ENCODE measurements around the gene ATRNL1. TPM values are rescaled to one million over a fixed set of nuclear protein-coding genes. Genes with fewer than 3 reads are reported as not detected.

ATRNL1 gene
- polyA plus RNA-seq, 3 donors from 2014 or later, result not detected

DNA sequence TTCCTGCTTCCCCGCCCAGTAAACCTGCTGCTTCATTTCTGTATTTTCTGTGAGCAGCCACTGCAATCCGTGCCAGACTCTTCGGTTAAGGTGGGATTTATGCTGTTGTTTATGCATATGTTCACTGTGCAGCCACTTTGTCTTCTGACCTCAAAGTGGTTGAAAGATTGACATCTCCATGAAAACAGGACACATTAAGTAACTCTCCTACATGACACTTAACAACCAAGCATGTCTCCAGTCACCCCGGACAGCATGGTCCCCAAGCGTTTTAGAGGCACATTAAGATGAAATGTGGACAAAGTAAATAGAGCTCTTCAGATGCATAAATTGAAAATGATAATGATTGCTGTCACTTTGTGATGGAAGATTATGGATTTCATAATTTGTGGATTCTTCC is 758.5 kb downstream of the ATRNL1 start:
- Mint-ChIP-seq H3K4me1 (no peaks in the 10 kb centered on the region), H3K27me3 (ENCODE audit: low read depth in 3 of 3) (peaks cover 0 to 2% (median 0%) of the 10 kb centered on the region in 3 donors), H3K36me3 (no peaks in the 10 kb centered on the region), H3K27ac (no peak overlapping the region), H3K4me3 (no peak overlapping the region), H3K9me3 (peaks cover 0 to 13% (median 3%) of the 10 kb centered on the region in 6 donors)
- DNase-seq, result no peak

DNA sequence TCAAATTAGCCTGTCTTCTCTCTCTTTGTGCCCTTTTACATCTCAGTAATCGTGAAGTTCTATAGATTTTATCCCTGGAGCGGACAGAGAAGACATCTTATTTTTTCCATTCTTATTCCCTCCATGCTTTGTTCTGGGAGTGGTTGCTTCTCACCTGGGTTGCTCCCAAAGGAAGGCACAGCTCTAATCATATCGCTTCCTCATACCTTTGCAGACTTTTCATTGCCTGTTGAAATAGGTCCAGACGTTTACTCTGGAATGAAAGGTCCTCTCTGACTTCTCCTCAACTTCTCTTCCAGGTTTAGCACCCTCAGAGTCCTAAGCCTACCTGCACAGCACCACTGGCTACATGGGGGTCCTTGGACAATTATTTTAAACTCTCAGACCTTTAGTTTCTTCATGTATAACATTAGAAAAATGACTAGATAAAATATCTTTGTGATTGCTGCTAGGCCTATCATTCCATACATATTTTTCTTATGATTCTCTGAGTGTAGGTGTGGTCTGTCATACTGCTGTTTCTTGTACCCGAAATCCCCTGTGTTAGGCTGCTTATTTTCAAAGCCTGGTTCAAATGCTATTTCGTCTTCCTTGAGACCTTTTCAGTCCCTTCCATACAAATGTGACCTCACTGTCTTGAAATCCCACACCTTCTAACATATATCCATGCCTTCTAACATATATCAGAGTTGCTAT is 761.7 kb downstream of the ATRNL1 start:
- Mint-ChIP-seq H3K9me3 (peaks cover 0 to 13% (median 5%) of the 10 kb centered on the region in 6 donors), H3K36me3 (no peaks in the 10 kb centered on the region), H3K27me3 (ENCODE audit: low read depth in 3 of 3) (peaks cover 0 to 2% (median 0%) of the 10 kb centered on the region in 3 donors), H3K4me1 (no peaks in the 10 kb centered on the region), H3K4me3 (no peak overlapping the region), H3K27ac (no peak overlapping the region)
- DNase-seq, result no peak

DNA sequence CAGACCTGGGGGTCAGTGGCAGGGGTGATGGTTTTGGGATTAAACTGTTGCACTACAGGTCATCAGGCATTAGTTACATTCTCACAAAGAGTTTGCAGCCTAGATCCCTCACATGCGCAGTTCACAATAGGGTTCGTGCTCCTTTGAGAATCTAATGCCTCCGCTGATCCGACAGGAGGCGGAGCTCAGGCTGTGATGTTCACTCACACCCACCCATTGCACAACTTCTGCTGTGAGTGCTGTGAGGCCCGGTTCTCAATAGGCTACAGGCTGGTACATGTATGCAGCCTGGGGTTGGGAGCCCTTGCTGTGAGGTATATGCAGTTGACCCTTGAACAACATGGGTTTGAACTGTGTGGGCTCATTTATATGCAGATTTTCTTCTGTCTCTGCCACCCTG is 763.4 kb downstream of the ATRNL1 start:
- Mint-ChIP-seq H3K27ac (no peak overlapping the region), H3K27me3 (ENCODE audit: low read depth in 3 of 3) (no peaks in the 10 kb centered on the region), H3K4me3 (no peak overlapping the region), H3K4me1 (no peaks in the 10 kb centered on the region), H3K36me3 (no peaks in the 10 kb centered on the region), H3K9me3 (peaks cover 3 to 21% (median 7%) of the 10 kb centered on the region in 6 donors)
- no peak for DNase-seq

DNA sequence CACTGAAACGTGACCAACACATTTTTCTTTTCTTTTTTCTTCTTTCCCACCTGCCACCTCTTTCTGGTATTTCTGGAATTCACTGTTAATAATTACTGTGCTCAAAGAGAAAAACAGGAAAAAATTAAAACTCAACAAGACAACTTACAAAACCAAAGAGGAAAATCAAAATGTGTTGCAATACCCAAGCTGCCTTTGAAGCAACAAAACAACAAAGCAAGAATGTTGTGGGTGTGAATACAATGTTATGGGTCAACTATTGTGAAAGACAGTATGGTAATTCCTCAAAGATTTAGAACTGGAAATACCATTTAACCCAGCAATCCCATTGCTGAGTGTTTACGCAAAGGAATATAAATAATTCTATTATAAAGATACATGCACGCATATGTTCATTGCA is 764.7 kb downstream of the ATRNL1 start:
- Mint-ChIP-seq H3K27ac (no peak overlapping the region), H3K4me3 (no peak overlapping the region), H3K36me3 (no peaks in the 10 kb centered on the region), H3K27me3 (ENCODE audit: low read depth in 3 of 3) (no peaks in the 10 kb centered on the region), H3K9me3 (peaks cover 4 to 25% (median 8%) of the 10 kb centered on the region in 6 donors), H3K4me1 (no peaks in the 10 kb centered on the region)
- no peak for DNase-seq

DNA sequence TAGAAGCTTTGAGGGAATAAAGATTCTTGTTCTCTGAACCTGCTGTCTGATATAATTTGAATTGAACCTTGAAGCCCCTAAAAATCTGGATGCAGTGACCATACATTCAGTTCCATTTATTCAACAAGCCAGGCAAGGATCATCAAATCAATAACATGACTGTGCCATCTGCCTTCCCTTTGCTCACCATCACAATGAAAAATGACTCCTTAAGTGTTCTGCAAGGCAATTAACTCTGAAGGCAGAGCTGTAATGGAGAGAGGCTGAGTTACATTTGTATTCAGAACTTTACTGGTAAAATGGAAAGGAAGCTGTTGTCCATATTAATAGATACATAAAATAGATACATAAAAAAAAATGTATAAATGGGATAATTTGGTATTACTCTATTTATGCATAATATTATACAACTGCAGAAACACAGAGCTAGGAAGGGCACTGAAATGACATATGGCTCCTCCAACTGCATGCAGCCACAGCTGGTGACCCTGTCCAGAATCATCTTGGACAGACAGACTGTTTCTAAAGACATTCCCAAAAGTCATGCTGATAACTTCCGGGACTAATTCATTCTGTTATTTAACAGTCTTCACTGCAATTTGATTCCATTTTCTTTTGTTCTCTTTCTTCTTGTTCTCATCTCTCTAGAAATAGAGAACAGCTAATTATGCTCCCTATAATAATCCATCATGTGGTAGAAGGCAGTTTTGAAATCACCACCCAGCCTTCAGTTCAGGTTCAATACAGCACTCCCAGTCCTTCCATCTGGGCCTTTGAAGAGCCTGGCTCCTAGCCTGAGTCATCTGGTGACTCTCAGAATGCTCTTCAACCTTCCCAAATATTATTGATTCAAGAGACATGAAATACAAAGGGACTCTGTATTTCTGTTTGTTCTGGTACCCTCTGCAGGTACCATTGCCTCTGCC is 767.3 kb downstream of the ATRNL1 start:
- Mint-ChIP-seq H3K27ac (no peak overlapping the region), H3K36me3 (no peaks in the 10 kb centered on the region), H3K27me3 (ENCODE audit: low read depth in 3 of 3) (peaks cover 0 to 1% (median 0%) of the 10 kb centered on the region in 3 donors), H3K4me1 (no peaks in the 10 kb centered on the region), H3K9me3 (peaks cover 3 to 12% (median 8%) of the 10 kb centered on the region in 6 donors), H3K4me3 (no peak overlapping the region)
- DNase-seq, result no peak

DNA sequence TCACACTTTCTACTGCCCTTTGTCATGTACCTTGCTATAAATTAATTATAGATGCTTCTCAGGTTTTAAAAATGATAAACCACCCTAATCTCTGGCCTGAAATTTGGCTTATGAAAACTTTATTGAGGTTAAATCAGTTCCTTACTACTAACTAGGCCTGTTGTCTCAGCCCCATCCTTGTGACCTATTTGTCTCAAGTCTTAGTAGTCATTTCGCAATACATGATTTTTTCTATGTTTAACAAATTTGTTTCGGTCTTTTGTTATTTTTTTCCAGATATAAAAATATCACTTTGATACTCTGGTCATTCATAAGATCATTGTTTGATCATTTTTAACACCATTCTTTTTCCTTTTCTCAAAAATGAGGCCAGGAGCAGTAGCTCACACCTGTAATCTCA is 768.3 kb downstream of the ATRNL1 start:
- Mint-ChIP-seq H3K4me1 (no peaks in the 10 kb centered on the region), H3K9me3 (peaks cover 3 to 12% (median 6%) of the 10 kb centered on the region in 6 donors), H3K36me3 (no peaks in the 10 kb centered on the region), H3K27ac (no peak overlapping the region), H3K4me3 (no peak overlapping the region), H3K27me3 (ENCODE audit: low read depth in 3 of 3) (peaks cover 0 to 1% (median 0%) of the 10 kb centered on the region in 3 donors)
- no peak for DNase-seq

DNA sequence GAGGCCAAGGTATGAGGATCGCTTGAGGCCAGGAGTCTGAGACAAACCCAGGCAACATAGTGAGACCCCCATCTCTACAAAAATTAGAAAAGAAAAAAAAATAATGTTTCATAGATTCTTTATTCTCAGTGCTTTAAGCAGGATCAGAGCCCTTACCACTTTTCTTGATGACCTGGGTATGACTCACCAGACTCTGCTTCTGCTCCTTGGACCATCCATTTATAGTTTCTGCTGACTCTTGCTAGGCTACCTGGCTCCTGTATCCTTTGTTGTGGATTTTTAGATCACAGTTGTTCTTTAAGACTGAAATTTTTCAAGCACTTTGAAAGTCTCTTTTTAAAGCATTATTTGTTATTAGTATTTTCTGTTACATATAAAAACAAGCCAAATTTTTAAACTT is 768.7 kb downstream of the ATRNL1 start:
- Mint-ChIP-seq H3K27ac (no peak overlapping the region), H3K9me3 (peaks cover 3 to 12% (median 6%) of the 10 kb centered on the region in 6 donors)

DNA sequence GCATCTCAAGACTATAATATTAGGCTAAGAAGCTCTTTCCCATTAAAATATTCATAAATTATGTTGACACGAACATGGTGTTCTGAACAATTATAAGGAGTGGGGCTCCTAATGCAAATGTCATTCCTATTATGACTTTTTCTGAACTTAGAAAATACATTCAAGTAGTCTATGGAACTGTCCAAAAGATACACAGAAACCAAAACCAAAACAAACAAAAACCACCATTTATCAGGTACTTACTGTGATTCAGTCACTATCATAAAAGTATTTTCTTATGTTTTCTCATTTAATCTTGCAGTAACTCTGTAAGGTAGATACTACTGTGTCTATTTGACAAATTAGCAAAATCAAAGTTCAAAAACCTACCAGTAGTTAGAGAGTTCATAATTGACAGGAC is 773.0 kb downstream of the ATRNL1 start:
- H3K4me1 Mint-ChIP-seq, result no peaks in the 10 kb centered on the region
- peaks cover 0 to 1% (median 0%) of the 10 kb centered on the region in 3 donors for H3K27me3 Mint-ChIP-seq (ENCODE audit: low read depth in 3 of 3)
- no peaks in the 10 kb centered on the region for H3K36me3 Mint-ChIP-seq
- peaks cover 3 to 11% (median 6%) of the 10 kb centered on the region in 6 donors for H3K9me3 Mint-ChIP-seq
- no peak overlapping the region for H3K27ac Mint-ChIP-seq
- no peak for DNase-seq
- no peak overlapping the region for H3K4me3 Mint-ChIP-seq

More for the DNA sequence above, 768.7 kb downstream of the ATRNL1 start:
- no peaks in the 10 kb centered on the region for H3K36me3 Mint-ChIP-seq
- H3K4me1 Mint-ChIP-seq, result no peaks in the 10 kb centered on the region
- H3K4me3 Mint-ChIP-seq, result no peak overlapping the region
- peaks cover 0 to 1% (median 0%) of the 10 kb centered on the region in 3 donors for H3K27me3 Mint-ChIP-seq (ENCODE audit: low read depth in 3 of 3)
- DNase-seq, result no peak

DNA sequence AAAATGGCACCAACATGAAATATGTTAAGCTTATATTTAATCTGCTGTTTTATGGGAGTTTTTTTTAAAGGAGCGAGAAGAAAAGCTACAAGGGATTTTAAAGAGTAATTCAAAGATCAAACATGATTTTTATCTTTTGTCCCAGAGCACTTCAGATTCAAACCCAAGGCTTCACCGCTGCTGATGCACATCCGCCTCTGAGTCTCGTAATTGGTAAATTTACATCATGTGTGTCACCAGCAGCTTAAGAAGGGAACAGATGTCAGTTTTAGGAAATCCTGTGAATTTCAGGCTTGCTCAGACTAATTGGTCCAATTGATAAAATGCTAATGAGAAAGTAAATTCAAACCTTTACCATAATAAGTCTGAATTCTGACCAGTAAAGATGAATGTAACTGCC is 773.5 kb downstream of the ATRNL1 start:
- H3K4me1 Mint-ChIP-seq, result no peaks in the 10 kb centered on the region
- H3K27me3 Mint-ChIP-seq (ENCODE audit: low read depth in 3 of 3), result peaks cover 0 to 1% (median 0%) of the 10 kb centered on the region in 3 donors
- H3K4me3 Mint-ChIP-seq, result no peak overlapping the region
- no peak overlapping the region for H3K27ac Mint-ChIP-seq
- H3K36me3 Mint-ChIP-seq, result no peaks in the 10 kb centered on the region
- peaks cover 3 to 8% (median 6%) of the 10 kb centered on the region in 6 donors for H3K9me3 Mint-ChIP-seq
- DNase-seq, result no peak

DNA sequence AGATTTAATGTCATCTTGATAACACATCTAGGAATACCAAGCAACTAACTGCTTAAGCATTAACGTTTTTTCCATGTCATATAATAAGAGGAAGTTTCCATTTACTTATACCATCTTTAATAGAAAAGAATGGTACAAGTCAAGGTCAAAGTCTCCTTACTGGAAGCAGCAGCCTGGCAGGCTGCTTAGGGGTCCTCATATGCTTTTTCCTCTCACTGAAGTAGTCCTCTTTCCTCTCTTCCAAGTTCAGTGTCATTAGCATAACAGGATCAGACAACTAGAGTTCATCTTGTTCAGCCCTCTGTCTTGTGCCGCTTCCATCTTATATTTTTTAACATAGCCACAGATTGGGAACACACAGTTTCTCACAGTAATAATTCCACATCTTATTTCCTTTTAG is 774.1 kb downstream of the ATRNL1 start:
- no peaks in the 10 kb centered on the region for H3K4me1 Mint-ChIP-seq
- peaks cover 3 to 10% (median 7%) of the 10 kb centered on the region in 6 donors for H3K9me3 Mint-ChIP-seq
- peaks cover 0 to 1% (median 0%) of the 10 kb centered on the region in 3 donors for H3K27me3 Mint-ChIP-seq (ENCODE audit: low read depth in 3 of 3)
- no peaks in the 10 kb centered on the region for H3K36me3 Mint-ChIP-seq
- H3K4me3 Mint-ChIP-seq, result no peak overlapping the region
- H3K27ac Mint-ChIP-seq, result no peak overlapping the region
- no peak for DNase-seq

DNA sequence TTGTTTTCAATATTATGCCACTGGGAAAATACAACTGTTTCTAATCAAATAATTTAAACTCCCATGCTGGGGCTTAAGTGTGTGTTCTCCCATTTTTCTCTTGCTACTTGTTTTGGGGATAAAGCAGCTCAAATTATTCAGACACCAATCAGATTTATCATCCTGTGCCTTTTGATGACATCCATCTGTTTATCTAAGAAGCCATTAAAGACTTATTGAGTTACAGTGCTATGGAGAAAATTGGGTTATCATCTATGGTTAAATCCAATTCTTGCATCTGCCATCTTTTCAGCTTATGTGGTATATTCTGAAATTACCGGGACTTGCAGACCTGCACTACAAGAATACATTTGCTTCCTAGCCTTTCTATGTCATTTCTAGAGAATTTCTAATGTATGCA is 778.7 kb downstream of the ATRNL1 start:
- H3K36me3 Mint-ChIP-seq, result no peaks in the 10 kb centered on the region

DNA sequence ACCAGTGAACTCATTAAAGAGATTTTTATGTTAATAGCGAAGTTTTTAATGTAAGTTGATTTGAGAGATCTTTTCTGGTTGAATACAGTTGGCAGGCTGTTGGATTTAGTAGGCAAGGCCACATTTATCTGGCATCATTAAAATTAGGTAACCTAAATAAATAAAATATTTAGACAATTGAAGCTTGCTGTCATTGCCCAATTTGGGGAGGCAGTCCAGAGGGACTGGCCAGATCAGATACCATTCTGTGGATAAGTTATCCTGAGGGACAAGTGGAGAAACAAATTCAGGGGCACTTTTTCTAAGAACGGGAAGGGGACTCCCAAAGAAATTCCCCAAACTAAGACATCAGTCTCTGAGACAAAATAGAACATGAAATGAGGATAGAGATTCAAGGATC is 782.0 kb downstream of the ATRNL1 start:
- Mint-ChIP-seq H3K4me3 (no peak overlapping the region), H3K27ac (no peak overlapping the region), H3K4me1 (no peaks in the 10 kb centered on the region), H3K9me3 (peaks cover 3 to 23% (median 7%) of the 10 kb centered on the region in 6 donors), H3K36me3 (no peaks in the 10 kb centered on the region), H3K27me3 (ENCODE audit: low read depth in 3 of 3) (peaks cover 0 to 2% (median 0%) of the 10 kb centered on the region in 3 donors)
- DNase-seq, result no peak

More for the DNA sequence above, 778.7 kb downstream of the ATRNL1 start:
- peaks cover 0 to 2% (median 0%) of the 10 kb centered on the region in 3 donors for H3K27me3 Mint-ChIP-seq (ENCODE audit: low read depth in 3 of 3)
- DNase-seq, result no peak
- H3K9me3 Mint-ChIP-seq, result peaks cover 3 to 24% (median 10%) of the 10 kb centered on the region in 6 donors
- H3K4me3 Mint-ChIP-seq, result no peak overlapping the region
- H3K27ac Mint-ChIP-seq, result no peak overlapping the region
- H3K4me1 Mint-ChIP-seq, result no peaks in the 10 kb centered on the region

DNA sequence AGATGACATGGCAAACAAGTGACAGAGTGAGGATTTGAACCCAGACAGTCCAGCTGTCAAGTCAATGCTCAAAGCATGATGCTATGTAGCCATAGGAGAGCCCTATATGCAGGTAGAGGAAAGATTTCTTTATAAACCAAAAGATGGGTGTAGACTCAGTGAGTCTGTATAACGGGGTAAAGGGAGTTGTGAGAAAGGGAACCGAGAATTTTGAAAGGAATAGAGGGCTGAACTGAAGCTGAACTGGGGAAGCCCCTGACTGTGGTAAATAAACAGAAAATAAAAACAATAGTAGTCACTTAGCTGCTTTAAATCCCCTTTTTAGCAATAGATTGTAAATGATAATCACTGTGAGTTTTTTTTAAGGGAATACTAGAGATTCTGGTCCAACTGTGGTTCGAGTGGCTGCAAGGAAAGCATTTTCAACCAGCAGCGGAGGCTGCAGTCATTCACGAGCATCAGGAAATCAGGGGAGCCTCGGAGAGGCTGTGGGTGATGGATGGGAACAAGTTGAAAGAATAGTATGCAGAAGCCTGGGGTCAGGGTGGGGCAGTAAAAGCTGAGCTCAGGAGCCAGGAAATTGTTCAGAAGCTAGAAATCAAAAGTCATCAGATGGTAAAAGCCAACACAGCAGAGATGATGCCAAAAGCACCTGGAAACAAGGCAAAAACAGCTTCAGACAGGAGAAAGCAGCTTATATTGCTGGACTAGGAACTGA is 786.4 kb downstream of the ATRNL1 start:
- peaks cover 0 to 13% (median 4%) of the 10 kb centered on the region in 6 donors for H3K9me3 Mint-ChIP-seq
- no peaks in the 10 kb centered on the region for H3K27me3 Mint-ChIP-seq (ENCODE audit: low read depth in 3 of 3)
- no peak for DNase-seq
- no peaks in the 10 kb centered on the region for H3K36me3 Mint-ChIP-seq
- H3K4me1 Mint-ChIP-seq, result no peaks in the 10 kb centered on the region
- no peak overlapping the region for H3K4me3 Mint-ChIP-seq
- H3K27ac Mint-ChIP-seq, result no peak overlapping the region

All from immature natural killer cell (primary cell).